Activated CD4-positive, alpha-beta T cell treated with anti-CD3 and anti-CD28 coated beads, Interleukin-2, amount 50 U/mL, for 48 hours (primary cell): ENCODE results near the gene ARHGAP29.

Source experiments
- DNase-seq, 2 experiments: peaks; one replicate each; pipeline ENCODE4 v3.0.0-alpha.2; 2020

ARHGAP29 gene

GRCh38 chr1:94260635-94261387 lies 23.4 kb upstream of the ARHGAP29 start:
- DNase-seq = no peak

GRCh38 chr1:94259635-94260289 lies 22.4 kb upstream of the ARHGAP29 start:
- no peak for DNase-seq

- DNase-seq = no peak
Observed at GRCh38 chr1:94258873-94259331, 21.5 kb upstream of the ARHGAP29 start.

- DNase-seq = no peak
Observed at GRCh38 chr1:94257444-94257843, 20.1 kb upstream of the ARHGAP29 start.

- DNase-seq = no peak
Observed at GRCh38 chr1:94255476-94255875, 18.1 kb upstream of the ARHGAP29 start.

- DNase-seq = no peak
Observed at GRCh38 chr1:94254073-94254810, 16.9 kb upstream of the ARHGAP29 start.

GRCh38 chr1:94253456-94254017 lies 16.2 kb upstream of the ARHGAP29 start:
- DNase-seq = no peak

GRCh38 chr1:94250341-94250740 lies 13.0 kb upstream of the ARHGAP29 start:
- no peak for DNase-seq

- DNase-seq = no peak
Observed at GRCh38 chr1:94248956-94249688, 11.7 kb upstream of the ARHGAP29 start.

- DNase-seq = peak; percentile 39 to 49
Observed at GRCh38 chr1:94247138-94248094, 10.0 kb upstream of the ARHGAP29 start.

GRCh38 chr1:94246692-94247137 lies 9.3 kb upstream of the ARHGAP29 start:
- DNase-seq = no peak

- DNase-seq = no peak
Observed at GRCh38 chr1:94245747-94246438, 8.5 kb upstream of the ARHGAP29 start.

- no peak for DNase-seq
Observed at GRCh38 chr1:94244816-94245215, 7.4 kb upstream of the ARHGAP29 start.

- DNase-seq = no peak
Observed at GRCh38 chr1:94243665-94244064, 6.3 kb upstream of the ARHGAP29 start.

- DNase-seq = no peak
Observed at GRCh38 chr1:94240822-94241221, 3.4 kb upstream of the ARHGAP29 start.

- DNase-seq = no peak
Observed at GRCh38 chr1:94239796-94240195, 2.4 kb upstream of the ARHGAP29 start.

GRCh38 chr1:94239051-94239450 lies 1.7 kb upstream of the ARHGAP29 start:
- no peak for DNase-seq

- DNase-seq = no peak
Observed at GRCh38 chr1:94236630-94237290, 624 bp downstream of the ARHGAP29 start.

GRCh38 chr1:94236013-94236491 lies 1.3 kb downstream of the ARHGAP29 start:
- DNase-seq = no peak
